B cell (primary cell): ENCODE data around the gene MYO18A. TPM values are rescaled to one million over a fixed set of nuclear protein-coding genes. Genes with fewer than 3 reads are reported as not detected.
"Not testable (repeated sequence)": the region's sequence is repeated elsewhere in the genome, so short reads cannot be mapped to it uniquely, and the experiment has no call there.

Experiments used
- ATAC-seq: fragments of 200-7000 bp; cut with Tn5 transposase; one replicate; pipeline ENCODE4 v1.10.0; 2021; ENCODE audit warnings: low read depth, mild to moderate bottlenecking, moderate number of reproducible peaks, moderate library complexity
- CTCF ChIA-PET: fragments of 350-600 bp; sonication (Branson Sonifier 250); formaldehyde crosslinking; loops from one replicate; lab custom pipeline; 2021; ENCODE audit warnings: antibody characterized with exemption, inconsistent platforms; lab: Charles Lee
- POLR2A ChIA-PET: fragments of 350-600 bp; sonication (Branson Sonifier 250); formaldehyde crosslinking; loops from one replicate; lab custom pipeline; 2021; ENCODE audit warnings: antibody characterized with exemption; lab: Charles Lee
- DNase-seq: peaks from one replicate; pipeline ENCODE4 v3.0.0; 2013
- H2AFZ ChIP-seq: 2 replicates; pipeline ENCODE4 v1.6.1; 2012; ENCODE audit warnings: mild to moderate bottlenecking, low read depth, low read length; ENCODE audit not compliant: insufficient read depth, poor library complexity, severe bottlenecking
- H3K27ac ChIP-seq, 2 donors: 1 replicate in 1 of 2; 2 replicates in 1 of 2; pipeline ENCODE4 v1.5.1; 2012 to 2013; ENCODE audit warnings: low read length in 2 of 2, mild to moderate bottlenecking in 2 of 2, moderate library complexity in 1 of 2
- H3K27me3 ChIP-seq, 4 experiments: fragments of 200-600 bp in 1 of 4; sonication (generic) in 1 of 4; replicated peaks in 1 of 4; 1 replicate in 2 of 4; 2 replicates in 2 of 4; pipeline versions ENCODE4 v1.6.1 to v1.7.0; 2013 to 2016; ENCODE audit warnings: low read length in 3 of 4, mild to moderate bottlenecking in 2 of 4, mixed read lengths in 1 of 4, moderate library complexity in 1 of 4; ENCODE audit not compliant: insufficient read depth in 4 of 4, control insufficient read depth in 3 of 4; ENCODE audit errors: control extremely low read depth in 1 of 4
- H3K36me3 ChIP-seq, 2 experiments: replicated peaks in 1 of 2; 1 replicate in 1 of 2; 2 replicates in 1 of 2; pipeline versions ENCODE4 v1.6.1 to v1.7.1; 2013; ENCODE audit warnings: low read length in 1 of 2; ENCODE audit not compliant: insufficient read depth in 2 of 2, control insufficient read depth in 1 of 2; ENCODE audit errors: control extremely low read depth in 1 of 2, extremely low read depth in 1 of 2
- H3K4me1 ChIP-seq, 2 donors: fragments of 200-600 bp in 1 of 2; sonication (generic) in 1 of 2; 1 replicate in 1 of 2; 2 replicates in 1 of 2; pipeline versions ENCODE4 v1.5.1 to v1.6.1; 2013 to 2017; ENCODE audit warnings: low read length in 2 of 2; ENCODE audit not compliant: control insufficient read depth in 2 of 2, insufficient read depth in 2 of 2
- H3K4me2 ChIP-seq: replicated peaks from 2 replicates; pipeline ENCODE3; 2012; ENCODE audit warnings: mild to moderate bottlenecking, low read depth, low read length; ENCODE audit not compliant: poor library complexity, severe bottlenecking
- H3K4me3 ChIP-seq, 5 experiments: fragments of 200-600 bp in 1 of 5; sonication (generic) in 1 of 5; 1 replicate in 3 of 5; 2 replicates in 2 of 5; pipeline versions ENCODE4 v1.5.1 to v1.7.0; 2011 to 2016; ENCODE audit warnings: low read length in 4 of 5, mild to moderate bottlenecking in 4 of 5, low read depth in 2 of 5, control low read depth in 1 of 5, moderate library complexity in 1 of 5; ENCODE audit not compliant: insufficient read depth in 1 of 5; ENCODE audit errors: control extremely low read depth in 1 of 5, extremely low read depth in 1 of 5
- H3K79me2 ChIP-seq: fragments of 200-600 bp; sonication (generic); one replicate; pipeline ENCODE4 v1.6.0; 2016; ENCODE audit warnings: low read length; ENCODE audit not compliant: control insufficient read depth, insufficient read depth
- H3K9ac ChIP-seq: fragments of 200-600 bp; sonication (generic); 2 replicates; pipeline ENCODE4 v1.6.1; 2017; ENCODE audit warnings: mild to moderate bottlenecking, low read length, moderate library complexity
- H3K9me3 ChIP-seq, 3 donors: one replicate each; pipeline versions ENCODE4 v1.6.1 to v1.7.1; 2013; ENCODE audit warnings: low read length in 2 of 3; ENCODE audit not compliant: control insufficient read depth in 2 of 3, insufficient read depth in 1 of 3; ENCODE audit errors: control extremely low read depth in 1 of 3
- H4K20me1 ChIP-seq: 2 replicates; pipeline ENCODE4 v1.6.0; 2012; ENCODE audit warnings: mild to moderate bottlenecking, low read length; ENCODE audit not compliant: insufficient read depth, control insufficient read depth, poor library complexity, severe bottlenecking
- H3K27ac Mint-ChIP-seq: one replicate; pipeline ENCODE4 v1.8.0; 2021; ENCODE audit warnings: mixed read lengths
- H3K27me3 Mint-ChIP-seq: one replicate; pipeline ENCODE4 v1.8.0; 2021; ENCODE audit warnings: mixed read lengths
- H3K4me1 Mint-ChIP-seq: one replicate; pipeline ENCODE4 v1.8.0; 2021; ENCODE audit warnings: mixed read lengths
- H3K4me3 Mint-ChIP-seq: one replicate; pipeline ENCODE4 v1.8.0; 2021; ENCODE audit warnings: mixed read lengths
- H3K9me3 Mint-ChIP-seq: one replicate; pipeline ENCODE4 v1.8.0; 2022; ENCODE audit warnings: mixed read lengths; ENCODE audit not compliant: insufficient read depth
- CTCF ChIP-seq: fragments of 200-600 bp; IDR thresholded peaks from one replicate; pipeline ENCODE4 v1.8.0; 2022; ENCODE audit warnings: antibody characterized with exemption, mild to moderate bottlenecking
- EZH2 ChIP-seq: IDR thresholded peaks from 2 replicates; pipeline ENCODE4 v1.6.1; 2012; ENCODE audit warnings: borderline replicate concordance, low read depth, mild to moderate bottlenecking, moderate library complexity, low read length; ENCODE audit not compliant: insufficient read depth, poor library complexity, severe bottlenecking
- WGBS: methylation state at CpG from one replicate; pipeline ENCODE4 v1.1.5; 2013; ENCODE audit warnings: missing lambda C conversion rate; ENCODE audit not compliant: insufficient coverage; 5-methylcytosine and 5-hydroxymethylcytosine counted together
- intact Hi-C: fragments of 100-400 bp; cut with micrococcal nuclease; formaldehyde crosslinking; loops from one replicate; pipeline ENCODE4 v1.10.0; 2022
- polyA plus RNA-seq: library from polyadenylated mRNA; depleted of rRNA; stranded (reverse); fragments of >200 nt; gene quantifications from 2 replicates; pipeline ENCODE4 v1.2.3, GENCODE V29; 2012
- total RNA-seq, 2 donors: library from RNA; stranded (reverse); fragments of 120-200 nt in 1 of 2; gene quantifications; 1 replicate in 1 of 2; 2 replicates in 1 of 2; pipeline versions ENCODE4 v1.2.3 to v1.2.4, GENCODE V29; 2013 to 2022

Gene MYO18A
- total and polyA plus RNA-seq, 2 donors (not counting 1 experiment from before 2014, with no cell fraction given): 72.2 to 155 TPM

- Histone ChIP-seq H2AFZ (no peak overlapping the region), H3K79me2 (no peaks in the 10 kb centered on the region), H3K27me3 (no peaks in the 10 kb centered on the region), H3K9me3 (no peaks in the 10 kb centered on the region), H3K36me3 (no peaks in the 10 kb centered on the region), H3K4me3 (no peak overlapping the region), H3K4me1 (no peaks in the 10 kb centered on the region), H4K20me1 (no peaks in the 10 kb centered on the region), H3K27ac (no peak overlapping the region), H3K4me2 (no peak overlapping the region), H3K9ac (no peak overlapping the region)
- WGBS: 98% methylated on average over 9 of the region's 9 CpGs
- CTCF ChIA-PET: interaction anchor here (1.0 kb wide), 1 partner anchor 23 kb away, joined by 4 read pairs; no protein-coding TSS in a partner anchor
- H3K4me3 Mint-ChIP-seq: no peak overlapping the region
- intact Hi-C loops: no loop called here
- no peak overlapping the region for H3K27ac Mint-ChIP-seq
- no peaks in the 10 kb centered on the region for H3K27me3 Mint-ChIP-seq
- H3K9me3 Mint-ChIP-seq: no peaks in the 10 kb centered on the region
- ATAC-seq (no peak), DNase-seq (no peak)
- no peaks in the 10 kb centered on the region for H3K4me1 Mint-ChIP-seq
- TF ChIP-seq CTCF (no peak), EZH2 (no peak)
- POLR2A ChIA-PET: no interaction called here
Measured at GRCh38 chr17:29169806-29170591, 10.2 kb downstream of the MYO18A start.

- H3K27ac Mint-ChIP-seq, CTCF ChIA-PET, POLR2A ChIA-PET: not testable (repeated sequence)
Measured at GRCh38 chr17:29168759-29169126, 11.5 kb downstream of the MYO18A start.

More at GRCh38 chr17:29168759-29169126, 11.5 kb downstream of the MYO18A start:
- H3K4me3 ChIP-seq, H3K9ac ChIP-seq, H3K27ac ChIP-seq, H3K4me3 Mint-ChIP-seq, H3K27me3 ChIP-seq, H3K4me1 Mint-ChIP-seq, DNase-seq, ATAC-seq, H3K9me3 ChIP-seq, H2AFZ ChIP-seq, H3K79me2 ChIP-seq, H3K9me3 Mint-ChIP-seq, H3K4me2 ChIP-seq, H4K20me1 ChIP-seq, H3K36me3 ChIP-seq, H3K4me1 ChIP-seq, intact Hi-C loops, H3K27me3 Mint-ChIP-seq: not testable (repeated sequence)
- WGBS: 96% methylated on average over 8 of the region's 8 CpGs
